ENCODE measurements around the gene MTHFD1. TPM values are rescaled to one million over a fixed set of nuclear protein-coding genes. Genes with fewer than 3 reads are reported as not detected.

Gene MTHFD1
- total and polyA plus RNA-seq, 12 donors: 34.5 to 85.2 (median 66.0) TPM

GRCh38 chr14:64421166-64421565, 33.0 kb downstream of the MTHFD1 start:
- H3K4me1 ChIP-seq: peaks cover 0 to 11% (median 0%) of the 10 kb centered on the region in 9 donors
- no peak for DNase-seq
- no peaks in the 10 kb centered on the region for H3K9me3 ChIP-seq
- peaks cover 0 to 100% (median 34%) of the 10 kb centered on the region in 9 donors for H3K36me3 ChIP-seq
- intact Hi-C loops (cut with DNase I): no loop called here
- no peak overlapping the region for H3K27ac ChIP-seq
- no peak for ATAC-seq
- no peaks in the 10 kb centered on the region for H3K27me3 ChIP-seq
- TF ChIP-seq CTCF (IDR thresholded peaks at IDR 0.05): no peak
- no peak overlapping the region for H3K4me3 ChIP-seq
- WGBS, 2 donors: 69 to 73% methylated on average over 8 of the region's 8 CpGs

- Histone ChIP-seq H3K4me3 (no peak overlapping the region), H3K36me3 (peaks cover 0 to 100% (median 35%) of the 10 kb centered on the region in 9 donors), H3K27me3 (no peaks in the 10 kb centered on the region), H3K9me3 (no peaks in the 10 kb centered on the region), H3K4me1 (peaks cover 0 to 8% (median 0%) of the 10 kb centered on the region in 9 donors), H3K27ac (no peak overlapping the region)
- intact Hi-C loops (cut with DNase I): no loop called here
- no peak for TF ChIP-seq CTCF (IDR thresholded peaks at IDR 0.05)
- DNase-seq: no peak
- 96 to 100% methylated on average over 1 of the region's 1 CpG for WGBS, 2 donors
- ATAC-seq: no peak
Observed at GRCh38 chr14:64422005-64422404, 33.9 kb downstream of the MTHFD1 start.

GRCh38 chr14:64422756-64423155, 34.6 kb downstream of the MTHFD1 start:
- Histone ChIP-seq H3K27ac (no peak overlapping the region), H3K27me3 (no peaks in the 10 kb centered on the region), H3K9me3 (no peaks in the 10 kb centered on the region), H3K4me3 (no peak overlapping the region), H3K4me1 (peaks cover 0 to under 1% (median 0%) of the 10 kb centered on the region in 9 donors), H3K36me3 (peaks cover 0 to 100% (median 35%) of the 10 kb centered on the region in 9 donors)
- intact Hi-C loops (cut with DNase I): no loop called here
- ATAC-seq: no peak
- WGBS, 2 donors: 88 to 90% methylated on average over 7 of the region's 7 CpGs
- no peak for TF ChIP-seq CTCF (IDR thresholded peaks at IDR 0.05)
- DNase-seq: no peak

GRCh38 chr14:64423987-64424386, 35.8 kb downstream of the MTHFD1 start:
- intact Hi-C loops (cut with DNase I): no loop called here
- H3K9me3 ChIP-seq: no peaks in the 10 kb centered on the region
- H3K36me3 ChIP-seq: peaks cover 0 to 100% (median 31%) of the 10 kb centered on the region in 9 donors
- ATAC-seq: no peak
- DNase-seq: no peak
- 91 to 92% methylated on average over 6 of the region's 6 CpGs for WGBS, 2 donors
- H3K4me1 ChIP-seq: no peaks in the 10 kb centered on the region
- no peak for TF ChIP-seq CTCF (IDR thresholded peaks at IDR 0.05)
- no peaks in the 10 kb centered on the region for H3K27me3 ChIP-seq
- no peak overlapping the region for H3K4me3 ChIP-seq
- no peak overlapping the region for H3K27ac ChIP-seq
